Activated naive CD8-positive, alpha-beta T cell treated with anti-CD3 and anti-CD28 coated beads, Interleukin-2, amount 50 U/mL, for 16 hours (primary cell): ENCODE data around the gene VPS26A.
A peak's percentile ranks its signal among the peaks of the same experiment; 100 is the strongest.

ENCODE experiments used
- DNase-seq: peaks from one replicate; pipeline ENCODE4 v3.0.0-alpha.2; 2020; ENCODE audit warnings: low read depth, low spot score

VPS26A gene

DNA sequence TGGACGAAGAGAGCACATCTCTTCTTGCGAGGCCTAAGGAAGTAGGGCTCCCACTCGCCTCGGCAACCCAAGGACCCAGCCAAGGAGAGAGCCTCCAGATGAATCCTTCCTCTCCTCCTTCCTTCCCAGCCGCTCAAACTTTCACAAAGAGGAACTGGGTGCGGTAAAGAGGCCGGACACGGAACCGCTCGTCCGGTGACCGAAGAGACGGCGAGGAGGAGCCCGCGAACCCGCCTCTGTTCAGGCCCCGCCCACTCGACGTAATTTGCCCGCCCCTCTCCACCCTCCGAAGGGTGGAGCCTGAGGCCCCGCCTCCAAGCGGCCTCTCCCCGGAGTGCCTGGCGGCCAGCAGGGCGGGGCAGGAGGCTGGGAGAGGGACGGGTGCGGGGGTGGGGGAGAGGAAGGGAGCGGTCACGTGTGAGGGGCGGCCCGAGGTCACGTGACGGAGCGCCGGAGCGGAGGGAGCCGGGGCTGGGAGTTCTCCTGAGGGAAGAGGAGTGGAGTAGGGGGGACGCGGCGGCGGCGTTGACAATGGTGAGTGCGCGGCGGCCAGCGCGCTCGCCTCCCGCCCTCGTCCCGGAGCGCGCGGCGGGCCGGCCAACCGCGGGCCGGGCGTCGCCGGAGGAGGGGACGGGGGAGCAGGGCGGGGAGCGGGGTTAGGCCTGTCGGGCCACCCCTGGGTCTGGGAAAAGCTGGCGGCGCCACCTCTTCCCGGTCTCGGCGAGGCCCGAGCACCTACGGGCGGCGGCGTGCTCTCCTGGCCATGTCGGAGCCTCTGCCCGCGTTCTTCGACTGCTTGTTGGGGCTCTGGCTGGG, at the start of gene VPS26A:
VPS26A (plus strand) TSS at position 432 of the 816 bp plus-strand sequence; CDS start at position 532, 100 bp downstream.
- DNase-seq, result peak; percentile 97

DNA sequence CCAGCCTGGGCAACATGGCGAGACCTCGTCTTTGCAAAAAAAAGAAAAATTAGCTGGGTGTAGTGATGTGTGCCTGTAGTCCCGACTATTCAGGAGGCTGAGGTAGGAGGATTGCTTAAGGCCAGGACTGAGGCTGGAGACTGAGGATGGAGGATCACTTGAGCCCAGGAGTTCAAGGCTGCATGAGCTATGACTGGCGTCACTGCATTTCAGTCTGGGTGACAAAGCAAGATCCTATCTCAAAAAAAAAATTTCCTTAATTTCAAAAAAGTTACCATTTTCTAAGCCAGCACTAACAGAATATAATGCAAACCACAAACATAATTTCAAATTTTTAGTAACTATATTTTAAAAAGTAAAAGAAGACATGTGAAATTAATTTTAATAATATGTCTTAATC, 49.4 kb upstream of the VPS26A start:
- no peak for DNase-seq

DNA sequence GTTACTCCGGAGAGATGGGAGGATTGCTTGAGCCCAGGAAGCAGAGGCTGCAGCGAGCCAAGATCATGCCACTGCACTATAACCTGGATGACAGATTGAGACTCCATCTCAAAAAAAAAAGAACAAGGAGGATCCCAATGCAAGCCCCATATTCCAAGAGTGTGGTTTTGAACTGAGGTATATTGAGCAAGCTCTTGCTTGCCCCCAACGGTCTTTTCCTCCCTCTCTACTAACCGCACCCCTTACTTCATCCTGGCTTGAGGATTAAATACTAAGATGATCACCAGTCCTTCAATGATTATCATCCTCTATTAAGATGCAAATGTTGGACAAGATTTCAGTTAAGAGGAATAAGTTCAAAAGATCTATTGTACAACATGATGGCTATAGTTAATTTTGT, 48.5 kb upstream of the VPS26A start:
- no peak for DNase-seq

DNA sequence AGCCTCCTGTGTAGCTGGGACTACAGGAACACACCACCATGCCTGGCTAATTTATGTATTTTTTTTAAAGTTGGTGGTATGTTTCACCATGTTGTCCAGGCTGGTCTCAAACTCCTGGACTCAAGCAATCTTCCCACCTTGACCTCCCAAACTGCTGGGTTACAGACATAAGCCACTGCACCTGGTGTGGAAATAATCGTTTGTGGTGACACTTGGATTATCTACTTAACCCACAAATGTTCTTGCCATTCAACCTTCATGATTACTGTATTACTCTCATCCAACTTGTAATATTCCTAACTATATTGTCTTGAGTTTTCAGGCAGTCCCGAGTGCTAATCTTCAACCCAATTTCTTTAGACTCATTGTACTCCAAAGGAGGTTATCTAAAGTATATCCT, 45.7 kb upstream of the VPS26A start:
- DNase-seq, result no peak

DNA sequence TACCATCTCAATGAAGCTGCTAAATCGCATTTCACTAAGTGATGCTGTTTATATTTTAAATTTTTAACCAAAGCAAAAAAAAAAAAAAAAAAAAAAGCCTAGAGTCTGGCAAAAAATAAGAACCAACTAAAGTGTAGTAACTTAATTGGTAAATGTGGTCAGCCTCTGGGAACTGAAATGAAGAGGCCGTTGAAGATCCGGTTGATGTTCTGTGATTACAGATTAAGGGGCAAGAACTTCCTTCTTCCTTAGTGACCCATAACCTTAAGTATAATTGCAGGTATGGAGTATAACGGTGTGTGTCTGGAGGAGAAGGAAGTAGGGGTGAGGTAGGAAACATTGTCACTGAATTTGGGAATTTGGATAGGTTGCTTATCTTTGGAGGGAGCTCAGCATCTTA, 43.8 kb upstream of the VPS26A start:
- no peak for DNase-seq

DNA sequence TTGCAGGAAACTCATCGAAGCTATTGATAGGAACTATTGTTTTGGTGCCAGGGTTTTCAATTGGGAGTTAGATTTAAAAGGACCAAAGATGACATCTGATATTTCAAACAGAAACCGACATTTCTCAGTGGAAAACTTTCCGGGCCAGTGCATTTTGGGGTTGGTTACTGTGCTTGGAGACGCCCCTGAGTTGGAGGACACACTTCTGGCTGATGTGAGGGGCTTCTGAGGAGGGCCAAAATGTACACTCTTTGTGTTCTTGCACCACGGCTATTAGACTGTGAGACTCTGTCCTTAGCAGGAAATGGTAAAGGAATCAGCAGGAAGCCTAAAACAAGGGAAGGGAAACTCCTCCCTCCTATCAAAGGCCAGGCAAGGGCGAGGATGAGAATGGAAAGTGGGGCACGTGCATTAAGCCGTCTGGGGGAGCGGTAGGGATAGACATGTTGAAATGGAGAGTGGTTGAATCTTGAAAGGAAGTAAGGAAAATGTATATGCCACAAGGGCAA, 37.9 kb upstream of the VPS26A start:
- DNase-seq, result no peak

DNA sequence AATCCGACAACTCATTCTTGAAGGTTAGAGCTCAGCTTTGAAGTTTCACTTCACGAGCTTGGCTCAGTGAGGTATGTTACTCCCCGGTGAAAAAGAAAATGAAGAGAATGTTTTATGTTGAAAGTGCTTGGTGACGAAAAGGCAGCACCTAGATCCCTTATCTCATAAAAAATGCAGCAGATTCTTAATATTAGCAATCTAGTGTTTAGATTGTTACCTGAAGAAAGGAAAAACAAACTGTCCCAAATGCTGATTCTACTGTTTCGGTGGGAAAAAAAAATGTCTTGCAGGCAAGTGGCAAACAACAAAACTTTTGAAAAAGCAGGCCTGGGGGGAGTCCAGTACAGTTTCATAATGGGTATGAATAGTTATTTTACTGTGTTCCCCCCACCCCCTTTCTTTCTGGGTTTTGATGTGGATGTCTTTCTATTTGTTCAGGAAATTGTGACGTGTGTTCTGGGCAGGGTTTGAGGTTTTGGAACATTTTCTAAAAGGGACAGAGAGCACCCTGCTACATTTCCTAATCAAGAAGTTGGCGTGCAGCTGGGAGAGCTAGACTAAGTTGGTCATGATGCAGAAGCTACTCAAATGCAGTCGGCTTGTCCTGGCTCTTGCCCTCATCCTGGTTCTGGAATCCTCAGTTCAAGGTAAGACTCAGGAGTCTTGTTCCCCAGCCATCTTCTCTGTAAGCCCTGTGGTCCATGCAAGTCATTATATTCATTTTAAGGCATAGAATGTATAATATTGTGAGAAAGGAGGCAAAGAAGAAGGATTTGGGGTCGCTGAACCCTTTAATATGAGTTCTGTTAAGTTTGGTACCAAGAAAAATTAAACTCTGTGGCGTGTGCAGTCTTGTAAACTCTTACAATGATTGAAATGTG, 36.1 kb upstream of the VPS26A start, which contains the start of gene SRGN:
SRGN (plus strand) TSS at position 514 of the 881 bp plus-strand sequence; CDS start at position 569, 55 bp downstream.
- DNase-seq, result peak; percentile 58

DNA sequence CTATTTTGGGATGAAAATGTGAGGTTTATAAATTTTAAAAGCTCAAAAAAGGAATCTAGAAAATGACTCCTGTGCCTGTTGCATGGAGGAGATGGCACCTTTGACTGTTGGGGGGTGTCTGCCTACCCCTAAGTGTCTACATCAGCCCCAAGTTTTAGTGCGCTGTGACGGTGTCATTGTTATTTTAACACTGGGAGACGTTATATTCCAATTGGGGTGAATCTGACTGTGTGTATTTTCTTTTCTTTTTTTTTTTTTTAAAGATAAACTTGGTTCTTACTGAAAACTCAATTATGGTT, 35.6 kb upstream of the VPS26A start:
- DNase-seq, result no peak

DNA sequence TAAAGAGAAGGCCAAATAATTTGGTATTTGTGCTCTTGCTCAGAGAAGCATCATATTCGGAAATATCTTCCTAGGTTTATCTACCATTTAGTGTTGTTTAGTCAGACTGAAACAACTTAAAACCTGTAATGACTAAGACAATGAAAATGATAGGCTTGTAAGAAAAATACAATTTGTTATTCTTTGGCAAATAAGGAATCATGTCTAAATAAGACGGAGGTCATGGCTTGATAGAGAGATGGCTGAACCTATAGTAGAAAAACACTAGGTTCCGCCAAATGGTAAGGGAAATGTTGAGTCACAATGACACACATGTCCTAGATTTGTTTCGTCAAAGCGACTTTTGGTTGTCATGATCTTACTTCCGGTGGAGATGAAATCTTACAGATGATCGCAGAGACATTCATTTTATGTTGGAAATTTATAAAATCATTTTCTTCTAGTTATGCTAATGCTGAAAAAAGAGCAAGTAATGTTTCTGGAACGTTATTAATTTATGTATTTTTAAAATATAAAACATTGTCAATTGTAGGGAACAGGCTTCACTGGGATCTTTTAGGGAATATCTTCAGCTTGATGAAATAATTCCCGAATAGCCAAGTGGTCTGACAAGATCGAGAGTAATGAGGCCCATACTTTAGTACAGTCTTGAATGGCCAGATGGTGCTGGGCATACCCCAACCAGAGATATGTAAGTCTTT, 35.0 kb upstream of the VPS26A start:
- DNase-seq, result no peak

DNA sequence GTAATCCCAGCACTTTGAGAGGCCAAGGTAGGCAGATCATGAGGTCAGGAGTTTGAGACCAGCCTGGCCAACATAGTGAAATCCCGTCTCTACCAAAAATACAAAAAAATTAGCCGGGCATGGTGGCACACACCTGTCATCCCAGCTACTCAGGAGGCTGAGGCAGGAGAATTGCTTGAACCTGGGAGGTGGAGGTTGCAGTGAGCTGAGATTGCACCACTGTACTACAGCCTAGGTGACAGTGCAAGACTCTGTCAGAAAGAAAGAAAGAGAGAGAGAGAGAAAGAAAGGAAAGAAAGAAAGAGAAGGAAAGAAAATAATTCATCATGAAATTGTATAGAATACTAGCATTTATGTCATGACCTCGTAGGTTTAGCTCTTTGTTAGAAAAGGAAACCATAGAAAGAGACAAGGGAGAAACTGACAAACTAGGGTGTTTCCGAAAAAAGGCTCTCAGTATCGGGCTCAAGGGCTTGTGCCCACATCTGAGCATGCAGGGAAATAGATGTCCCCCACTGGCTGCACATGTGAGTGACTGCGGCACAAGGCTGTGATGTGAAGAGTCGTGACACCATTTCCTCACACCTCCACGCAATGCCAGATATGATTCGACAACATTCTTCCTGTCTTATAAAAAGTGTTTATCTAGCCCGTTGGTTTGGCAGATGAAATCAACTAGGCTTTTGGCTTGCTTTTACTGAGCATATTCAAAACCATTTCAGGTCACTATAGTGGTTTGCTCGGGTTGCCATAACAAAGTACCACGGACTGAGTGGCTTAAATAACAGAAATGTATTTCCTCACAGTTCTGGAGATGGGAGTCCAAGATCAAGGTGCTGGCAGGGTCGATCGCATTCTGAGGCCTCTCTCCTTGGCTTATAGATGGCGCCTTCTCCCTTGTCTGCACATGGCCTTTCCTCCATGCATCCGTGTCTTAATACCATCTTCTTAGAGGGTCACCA, 34.1 kb upstream of the VPS26A start:
- DNase-seq, result peak; percentile 62

DNA sequence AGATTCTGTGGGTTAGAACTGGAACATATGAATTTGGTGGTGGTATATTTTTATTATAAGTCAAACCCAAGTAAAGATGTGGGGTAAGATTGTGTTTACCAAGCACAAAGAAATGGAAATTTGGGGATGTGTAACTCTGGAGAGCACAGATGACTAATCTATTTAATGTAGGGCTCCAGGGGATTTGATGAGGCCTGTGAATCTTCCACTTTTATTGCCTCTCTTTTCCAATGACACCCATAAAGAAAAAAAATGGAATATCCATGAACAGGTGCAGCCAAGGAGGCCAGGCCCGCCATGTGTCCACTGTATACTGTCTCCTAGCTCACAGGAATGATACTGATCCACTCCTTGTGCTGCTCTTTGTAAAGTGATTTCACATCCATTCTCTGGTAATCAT, 33.3 kb upstream of the VPS26A start:
- no peak for DNase-seq

DNA sequence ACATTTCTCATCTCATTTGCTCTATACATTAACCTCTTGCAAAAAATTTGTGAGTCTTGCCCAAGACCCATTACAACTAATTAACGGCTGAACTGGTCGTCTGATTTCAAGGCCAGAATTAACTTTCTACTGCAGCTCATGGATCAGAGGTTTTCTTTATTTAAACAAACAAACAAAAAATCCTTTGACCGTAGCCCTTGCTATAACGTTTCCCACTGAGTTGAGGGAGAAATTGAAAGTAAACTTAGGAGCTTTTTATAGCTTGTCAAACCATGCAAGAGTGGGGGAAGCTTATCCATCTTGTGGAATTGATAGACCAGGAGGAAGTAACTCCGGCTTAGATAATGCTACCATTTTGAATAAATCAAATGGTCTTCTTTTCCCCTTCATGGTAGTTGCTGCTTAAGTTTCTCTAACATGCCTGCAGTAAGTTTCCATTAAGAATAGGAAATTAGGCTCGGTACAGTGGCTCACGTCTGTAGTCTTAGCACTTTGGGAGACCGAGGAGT, 32.8 kb upstream of the VPS26A start:
- DNase-seq, result no peak

DNA sequence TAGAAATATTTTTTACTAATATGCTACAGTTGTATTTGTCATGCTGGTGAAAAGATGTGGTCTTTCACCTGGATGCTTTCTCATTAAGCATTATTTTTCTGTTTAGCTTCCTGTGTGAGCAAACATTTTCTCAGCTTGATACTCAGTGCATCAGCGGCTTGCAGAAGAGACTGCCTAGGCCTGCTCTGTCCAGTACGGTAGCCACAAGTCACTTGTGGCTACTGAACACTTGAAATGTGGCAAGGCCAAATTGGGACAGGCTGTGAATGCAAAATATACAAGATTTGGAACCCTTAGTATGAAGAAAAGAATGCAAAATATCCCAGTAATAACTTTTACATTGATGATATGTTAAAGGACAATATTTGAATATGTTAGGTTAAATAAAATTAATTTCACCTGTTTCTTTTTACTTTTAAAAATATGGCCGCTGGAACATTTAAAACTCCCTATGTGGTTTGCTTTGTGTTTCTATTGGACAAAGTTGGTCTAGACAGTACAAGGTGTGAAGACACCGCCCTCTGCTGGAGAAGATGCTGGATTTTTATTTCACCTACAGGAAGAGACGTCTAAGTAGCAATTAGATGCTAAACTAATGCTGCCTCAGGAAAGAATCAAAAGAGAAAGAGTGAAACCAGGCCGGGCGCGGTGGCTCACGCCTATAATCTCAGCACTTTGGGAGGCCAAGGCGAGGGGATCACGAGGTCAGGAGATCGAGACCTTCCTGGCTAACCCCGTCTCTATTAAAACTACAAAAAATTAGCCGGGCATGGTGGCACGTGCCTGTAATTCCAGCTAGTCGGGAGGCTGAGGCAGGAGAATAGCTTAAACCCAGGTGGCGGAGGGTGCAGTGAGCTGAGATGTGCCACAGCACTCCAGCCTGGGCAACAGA, 30.8 kb upstream of the VPS26A start:
- peak; percentile 66 for DNase-seq

DNA sequence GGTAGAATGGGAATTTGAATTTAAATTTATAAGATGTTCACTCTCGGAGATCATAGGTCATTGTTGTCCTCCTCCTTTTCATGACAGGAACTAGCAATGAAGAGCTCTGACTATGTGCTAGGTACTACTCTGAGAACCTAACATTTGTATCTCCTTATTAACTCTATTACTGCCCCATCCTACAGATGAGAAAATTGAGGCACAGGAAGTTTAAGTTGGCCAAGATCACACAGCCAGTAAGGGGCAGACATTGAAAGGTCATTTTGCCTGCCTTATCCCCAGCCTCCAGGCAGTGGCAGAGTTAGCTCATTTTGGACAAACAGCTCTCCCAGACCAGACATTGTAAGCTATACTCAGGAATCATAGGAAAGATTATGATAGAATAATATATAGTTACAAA, 30.0 kb upstream of the VPS26A start:
- no peak for DNase-seq

DNA sequence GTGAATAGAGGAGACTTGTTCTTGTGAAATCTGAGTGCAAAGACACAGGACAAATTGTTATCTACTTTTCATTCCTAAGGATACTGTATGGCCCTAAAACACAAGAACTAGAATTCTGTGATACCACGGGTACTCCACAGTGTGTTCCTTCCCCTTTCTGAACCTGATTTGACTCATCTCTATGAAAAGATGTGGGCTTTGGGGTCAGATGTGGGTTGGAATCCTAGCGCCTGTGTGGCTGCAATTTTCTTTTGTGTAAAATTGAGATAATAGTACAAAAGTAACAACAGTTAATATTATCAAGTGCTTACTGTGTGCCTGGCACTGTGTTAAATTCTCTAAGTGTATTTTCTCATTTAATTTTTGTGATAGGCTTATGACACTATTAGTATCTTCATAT, 27.9 kb upstream of the VPS26A start:
- DNase-seq, result no peak

DNA sequence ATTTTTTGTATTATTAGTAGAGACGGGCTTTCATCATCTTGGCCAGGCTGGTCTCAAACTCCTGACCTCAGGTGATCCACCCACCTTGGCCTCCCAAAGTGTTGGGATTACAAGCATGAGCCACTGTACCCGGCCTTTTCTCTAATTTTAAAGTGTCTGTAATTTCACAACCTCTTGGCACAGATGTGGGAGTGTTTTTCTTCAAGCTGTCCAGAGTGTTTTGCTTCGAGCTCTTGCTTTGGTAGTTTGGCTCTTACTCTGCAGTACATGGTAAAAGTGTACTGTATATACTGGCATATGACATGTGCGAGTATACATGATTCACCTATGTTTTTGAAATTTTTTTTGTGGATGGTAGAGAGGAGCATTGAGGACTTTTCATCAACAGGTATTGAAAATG, 26.2 kb upstream of the VPS26A start:
- no peak for DNase-seq

DNA sequence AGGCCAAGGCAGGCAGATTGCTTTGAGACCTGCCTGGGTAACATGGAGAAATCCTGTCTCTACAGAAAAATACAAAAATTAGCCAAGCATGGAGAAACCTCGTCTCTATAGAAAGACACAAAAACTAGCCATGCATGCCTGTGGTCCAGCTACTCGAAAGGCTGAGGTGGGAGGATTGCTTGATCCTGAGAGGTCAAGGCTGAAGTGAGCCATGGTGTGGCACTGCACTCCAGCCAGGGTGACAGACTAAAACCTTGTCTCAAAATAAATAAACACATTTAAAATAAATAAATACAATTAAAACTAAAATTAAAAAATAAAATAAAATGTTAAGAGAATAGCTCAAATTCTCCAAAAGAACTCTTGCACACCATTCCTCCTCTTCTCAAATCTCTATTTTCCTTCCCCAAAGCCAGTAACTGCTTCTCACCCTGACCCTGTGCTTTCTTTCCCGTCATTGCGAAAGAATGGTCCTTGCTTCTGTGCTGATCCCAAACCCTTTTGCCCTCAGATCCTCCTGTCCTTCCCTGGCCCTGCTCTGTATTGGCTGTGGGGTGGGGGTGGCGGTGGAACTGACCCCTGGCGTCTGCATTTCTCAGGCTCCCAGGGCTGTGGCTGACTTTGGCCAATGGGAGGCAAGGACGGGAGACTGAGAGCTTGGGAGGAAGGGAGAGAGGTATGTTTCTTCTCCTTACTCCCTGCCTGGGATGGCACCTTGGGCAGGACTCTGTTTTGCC, 23.7 kb upstream of the VPS26A start:
- no peak for DNase-seq

DNA sequence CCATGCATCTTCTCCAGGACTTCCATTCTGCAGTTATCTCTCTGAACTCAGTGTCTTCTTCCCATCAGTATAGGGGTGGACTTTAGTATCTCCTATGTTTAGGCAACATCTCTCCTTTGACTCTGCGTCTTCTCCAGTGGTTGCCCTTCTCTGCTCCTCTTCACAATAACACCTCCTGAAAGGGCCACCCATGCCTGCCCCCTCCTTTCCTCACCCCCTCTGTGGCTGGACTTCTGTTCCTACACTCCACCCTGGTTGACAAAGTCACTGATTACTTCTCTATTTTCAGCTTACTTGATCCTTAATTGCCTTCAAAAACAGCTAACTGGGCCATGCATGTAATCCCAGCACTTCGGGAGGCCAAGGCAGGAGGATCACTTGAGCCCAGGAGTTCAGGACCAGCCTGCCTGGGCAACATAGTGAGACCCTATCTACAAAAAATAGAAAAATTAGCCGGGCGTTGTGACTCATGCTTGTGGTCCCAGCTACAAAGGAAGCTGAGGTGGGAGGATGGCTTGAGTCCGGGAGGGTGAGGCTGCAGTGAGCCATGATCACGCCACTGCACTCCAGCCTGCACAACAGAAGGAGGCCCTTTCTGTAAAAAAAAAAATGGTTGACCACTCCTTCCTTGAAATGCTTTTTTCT, 22.4 kb upstream of the VPS26A start:
- DNase-seq, result no peak
